ENCODE data around the gene FAM111A. TPM values are rescaled to one million over a fixed set of nuclear protein-coding genes. Genes with fewer than 3 reads are reported as not detected.

FAM111A gene
- total RNA-seq, 1 experiment from 2014 or later = 54.8 TPM

- Histone ChIP-seq H3K4me3 (ENCODE audit: low read depth, low read length, poor library complexity, severe bottlenecking) (peak overlapping the region; percentile 68), H3K27ac (ENCODE audit: low read depth, low read length, poor library complexity, severe bottlenecking) (peak overlapping the region; percentile 80), H3K36me3 (ENCODE audit: insufficient read depth, low read length, poor library complexity, severe bottlenecking) (peaks cover 28% of the 10 kb centered on the region), H3K27me3 (replicated peaks; ENCODE audit: insufficient read depth, low read depth, low read length, poor library complexity) (no peaks in the 10 kb centered on the region), H3K4me1 (ENCODE audit: insufficient read depth, low read length, poor library complexity, severe bottlenecking) (peaks cover 22% of the 10 kb centered on the region), H3K9me3 (ENCODE audit: low read depth, low read length, poor library complexity, severe bottlenecking) (no peaks in the 10 kb centered on the region)
- POLR2A ChIA-PET (ENCODE audit: low non-redundant PET) = no interaction called here
- peak; percentile 3 for DNase-seq (ENCODE audit: low spot score)
- BruUV-seq (replicated peaks) = no TSS peak
- CTCF ChIA-PET = interaction anchor here (0.6 to 1.7 kb wide), 3 partner anchors 8 to 26 kb away, joined by 6 to 11 read pairs (median 8); partner anchors contain the start of gene DTX4
- TF ChIP-seq EZH2 (IDR thresholded peaks at IDR 0.05; ENCODE audit: borderline replicate concordance, low read depth, low read length, poor library complexity, severe bottlenecking) = no peak
- TF ChIP-seq CTCF (conservative IDR thresholded peaks at IDR 0.05; ENCODE audit: low read depth, low read length) = no peak
- intact Hi-C loops (cut with micrococcal nuclease; ENCODE audit: unreplicated experiment) = no loop called here
Observed at GRCh38 chr11:59145534-59145933, 2.9 kb downstream of the FAM111A start.

- Histone ChIP-seq H3K4me1 (ENCODE audit: insufficient read depth, low read length, poor library complexity, severe bottlenecking) (no peaks in the 10 kb centered on the region), H3K27me3 (replicated peaks; ENCODE audit: insufficient read depth, low read depth, low read length, poor library complexity) (no peaks in the 10 kb centered on the region), H3K9me3 (ENCODE audit: low read depth, low read length, poor library complexity, severe bottlenecking) (no peaks in the 10 kb centered on the region), H3K36me3 (ENCODE audit: insufficient read depth, low read length, poor library complexity, severe bottlenecking) (peaks cover 32% of the 10 kb centered on the region), H3K27ac (ENCODE audit: low read depth, low read length, poor library complexity, severe bottlenecking) (no peak overlapping the region), H3K4me3 (ENCODE audit: low read depth, low read length, poor library complexity, severe bottlenecking) (no peak overlapping the region)
- no peak for TF ChIP-seq EZH2 (IDR thresholded peaks at IDR 0.05; ENCODE audit: borderline replicate concordance, low read depth, low read length, poor library complexity, severe bottlenecking)
- TF ChIP-seq CTCF (conservative IDR thresholded peaks at IDR 0.05; ENCODE audit: low read depth, low read length) = no peak
- ChIA-PET CTCF (no interaction called here), POLR2A (ENCODE audit: low non-redundant PET) (no interaction called here)
- no TSS peak for BruUV-seq (replicated peaks)
- no peak for DNase-seq (ENCODE audit: low spot score)
- intact Hi-C loops (cut with micrococcal nuclease; ENCODE audit: unreplicated experiment) = loop anchor here (10.0 kb wide), 2 partner anchors 187 to 577 kb away; partner anchors contain the start of genes LPXN and ZFP91
Observed at GRCh38 chr11:59151761-59152160, 9.1 kb downstream of the FAM111A start.

- Histone ChIP-seq H3K4me1 (ENCODE audit: insufficient read depth, low read length, poor library complexity, severe bottlenecking) (no peaks in the 10 kb centered on the region), H3K4me3 (ENCODE audit: low read depth, low read length, poor library complexity, severe bottlenecking) (no peak overlapping the region), H3K9me3 (ENCODE audit: low read depth, low read length, poor library complexity, severe bottlenecking) (no peaks in the 10 kb centered on the region), H3K36me3 (ENCODE audit: insufficient read depth, low read length, poor library complexity, severe bottlenecking) (peaks cover 31% of the 10 kb centered on the region), H3K27ac (ENCODE audit: low read depth, low read length, poor library complexity, severe bottlenecking) (no peak overlapping the region), H3K27me3 (replicated peaks; ENCODE audit: insufficient read depth, low read depth, low read length, poor library complexity) (no peaks in the 10 kb centered on the region)
- TF ChIP-seq EZH2 (IDR thresholded peaks at IDR 0.05; ENCODE audit: borderline replicate concordance, low read depth, low read length, poor library complexity, severe bottlenecking) = no peak
- TF ChIP-seq CTCF (conservative IDR thresholded peaks at IDR 0.05; ENCODE audit: low read depth, low read length) = no peak
- no TSS peak for BruUV-seq (replicated peaks)
- ChIA-PET CTCF (no interaction called here), POLR2A (ENCODE audit: low non-redundant PET) (no interaction called here)
- intact Hi-C loops (cut with micrococcal nuclease; ENCODE audit: unreplicated experiment) = loop anchor here (10.0 kb wide), 2 partner anchors 188 to 578 kb away; partner anchors contain the start of genes LPXN and ZFP91
- DNase-seq (ENCODE audit: low spot score) = no peak
Observed at GRCh38 chr11:59152312-59152951, 9.8 kb downstream of the FAM111A start.

Measured in A673 (cell line).